WTC11 (cell line): ENCODE measurements around the gene MYRF. TPM values are rescaled to one million over a fixed set of nuclear protein-coding genes. Genes with fewer than 3 reads are reported as not detected.
A peak's percentile ranks its signal among the peaks of the same experiment; 100 is the strongest.

Source experiments
- ATAC-seq: fragments of 200-7000 bp; cut with Tn5 transposase; 2 replicates; pipeline ENCODE4 v1.10.0; 2021; ENCODE audit warnings: mild to moderate bottlenecking, moderate library complexity
- CTCF ChIA-PET: fragments of 300-600 bp; sonication (Branson Sonifier 250); formaldehyde crosslinking; loops from one replicate; lab custom pipeline; 2021; ENCODE audit warnings: antibody characterized with exemption; lab: Charles Lee
- POLR2A ChIA-PET: fragments of 350-600 bp; sonication (Branson Sonifier 250); formaldehyde crosslinking; loops from one replicate; lab custom pipeline; 2021; ENCODE audit warnings: antibody characterized with exemption; lab: Charles Lee
- DNase-seq: peaks from one replicate; pipeline ENCODE4 v3.0.0; 2021; ENCODE audit warnings: low spot score
- H3K27ac Mint-ChIP-seq: 2 replicates; pipeline ENCODE4 v1.8.0; 2021; ENCODE audit warnings: mixed read lengths
- H3K27me3 Mint-ChIP-seq: 2 replicates; pipeline ENCODE4 v1.8.0; 2021; ENCODE audit warnings: low read depth, mild to moderate bottlenecking, moderate library complexity, mixed read lengths
- H3K36me3 Mint-ChIP-seq: 2 replicates; pipeline ENCODE4 v1.8.0; 2021; ENCODE audit warnings: mixed read lengths
- H3K4me1 Mint-ChIP-seq: 2 replicates; pipeline ENCODE4 v1.8.0; 2022; ENCODE audit warnings: mixed read lengths
- H3K4me3 Mint-ChIP-seq: 2 replicates; pipeline ENCODE4 v1.8.0; 2021; ENCODE audit warnings: mild to moderate bottlenecking, moderate library complexity, mixed read lengths
- H3K9me3 Mint-ChIP-seq: 2 replicates; pipeline ENCODE4 v1.8.0; 2021; ENCODE audit warnings: mixed read lengths
- ATF2 ChIP-seq: sonication (generic); formaldehyde crosslinking; IDR thresholded peaks from 2 replicates; pipeline ENCODE4 v1.8.1; 2022; ENCODE audit warnings: low read depth, missing genetic modification reagents, borderline replicate concordance
- CBFB ChIP-seq: sonication (generic); formaldehyde crosslinking; IDR thresholded peaks from 2 replicates; pipeline ENCODE4 v1.8.1; 2022; ENCODE audit warnings: mild to moderate bottlenecking, low read depth, missing genetic modification reagents
- CREM ChIP-seq: sonication (generic); formaldehyde crosslinking; IDR thresholded peaks from 2 replicates; pipeline ENCODE4 v1.8.1; 2022; ENCODE audit warnings: mild to moderate bottlenecking, missing genetic modification reagents, moderate library complexity
- E2F4 ChIP-seq: sonication (generic); formaldehyde crosslinking; IDR thresholded peaks from 2 replicates; pipeline ENCODE4 v1.8.1; 2022; ENCODE audit warnings: low read depth, mild to moderate bottlenecking, moderate library complexity, missing genetic modification reagents, borderline replicate concordance
- ETV6 ChIP-seq: sonication (generic); formaldehyde crosslinking; IDR thresholded peaks from 2 replicates; pipeline ENCODE4 v1.8.1; 2022; ENCODE audit warnings: mild to moderate bottlenecking, missing genetic modification reagents
- FOXJ3 ChIP-seq: sonication (generic); formaldehyde crosslinking; IDR thresholded peaks from 2 replicates; pipeline ENCODE4 v1.9.0; 2021; ENCODE audit warnings: missing genetic modification reagents, mild to moderate bottlenecking, borderline replicate concordance
- FOXK1 ChIP-seq: sonication (generic); formaldehyde crosslinking; IDR thresholded peaks from 2 replicates; pipeline ENCODE4 v1.8.0; 2022; ENCODE audit warnings: mild to moderate bottlenecking, moderate library complexity, missing genetic modification reagents
- GABPB1 ChIP-seq: sonication (generic); formaldehyde crosslinking; IDR thresholded peaks from 2 replicates; pipeline ENCODE4 v1.8.1; 2023; ENCODE audit warnings: mild to moderate bottlenecking, missing genetic modification reagents
- GRHL2 ChIP-seq: fragments of 250-450 bp; sonication (Bioruptor Pico); IDR thresholded peaks from 2 replicates; pipeline ENCODE4 v1.8.0; 2022; ENCODE audit warnings: mild to moderate bottlenecking, moderate library complexity; ENCODE audit not compliant: insufficient replicate concordance, severe bottlenecking
- GTF2I ChIP-seq: fragments of 250-450 bp; sonication (Bioruptor Pico); conservative IDR thresholded peaks from 2 replicates; pipeline ENCODE4 v1.4.0; 2021; ENCODE audit warnings: mild to moderate bottlenecking
- HMGA2 ChIP-seq: fragments of 250-450 bp; sonication (Bioruptor Pico); IDR thresholded peaks from 2 replicates; pipeline ENCODE4 v1.4.0; 2021; ENCODE audit warnings: mild to moderate bottlenecking, moderate library complexity
- IRF2 ChIP-seq: sonication (generic); formaldehyde crosslinking; IDR thresholded peaks from 2 replicates; pipeline ENCODE4 v1.8.0; 2022; ENCODE audit warnings: low read depth, missing genetic modification reagents, borderline replicate concordance
- MXD4 ChIP-seq: fragments of 250-450 bp; sonication (Bioruptor Pico); IDR thresholded peaks from 2 replicates; pipeline ENCODE4 v1.8.0; 2021; ENCODE audit warnings: mild to moderate bottlenecking, moderate library complexity, borderline replicate concordance
- NR3C1 ChIP-seq: sonication (generic); formaldehyde crosslinking; conservative IDR thresholded peaks from 2 replicates; pipeline ENCODE4 v1.8.1; 2023; ENCODE audit warnings: low read depth, mild to moderate bottlenecking, missing genetic modification reagents
- PRDM15 ChIP-seq: sonication (generic); formaldehyde crosslinking; IDR thresholded peaks from 2 replicates; pipeline ENCODE4 v1.8.0; 2022; ENCODE audit warnings: missing genetic modification reagents
- RORB ChIP-seq: fragments of 250-450 bp; sonication (Bioruptor Pico); IDR thresholded peaks from 2 replicates; pipeline ENCODE4 v1.9.0; 2021; ENCODE audit warnings: mild to moderate bottlenecking
- SOX15 ChIP-seq: fragments of 250-450 bp; sonication (Bioruptor Pico); IDR thresholded peaks from 2 replicates; pipeline ENCODE4 v1.9.0; 2021; ENCODE audit warnings: mild to moderate bottlenecking
- SP1 ChIP-seq: sonication (generic); formaldehyde crosslinking; conservative IDR thresholded peaks from 2 replicates; pipeline ENCODE4 v1.8.1; 2022; ENCODE audit warnings: missing genetic modification reagents
- STAT6 ChIP-seq: sonication (generic); formaldehyde crosslinking; conservative IDR thresholded peaks from 2 replicates; pipeline ENCODE4 v1.8.1; 2023; ENCODE audit warnings: mild to moderate bottlenecking, low read depth, missing genetic modification reagents, moderate library complexity
- TCF7 ChIP-seq: sonication (generic); formaldehyde crosslinking; IDR thresholded peaks from 2 replicates; pipeline ENCODE4 v1.8.0; 2022; ENCODE audit warnings: mild to moderate bottlenecking, low read depth, missing genetic modification reagents, moderate library complexity
- TEAD1 ChIP-seq: sonication (generic); formaldehyde crosslinking; IDR thresholded peaks from 2 replicates; pipeline ENCODE4 v1.8.0; 2022; ENCODE audit warnings: mild to moderate bottlenecking, missing genetic modification reagents
- TP53 ChIP-seq: sonication (generic); formaldehyde crosslinking; IDR thresholded peaks from 2 replicates; pipeline ENCODE4 v1.8.1; 2023; ENCODE audit warnings: mild to moderate bottlenecking, missing genetic modification reagents
- USF1 ChIP-seq: sonication (generic); formaldehyde crosslinking; IDR thresholded peaks from 2 replicates; pipeline ENCODE4 v1.8.0; 2022; ENCODE audit warnings: mild to moderate bottlenecking, missing genetic modification reagents
- ZNF219 ChIP-seq: sonication (generic); formaldehyde crosslinking; IDR thresholded peaks from 2 replicates; pipeline ENCODE4 v1.8.0; 2023; ENCODE audit warnings: missing genetic modification reagents, mild to moderate bottlenecking, borderline replicate concordance
- ZNF263 ChIP-seq: sonication (generic); formaldehyde crosslinking; IDR thresholded peaks from 2 replicates; pipeline ENCODE4 v1.8.1; 2022; ENCODE audit warnings: low read depth, mild to moderate bottlenecking, moderate library complexity, missing genetic modification reagents
- ZNF416 ChIP-seq: fragments of 250-450 bp; sonication (Bioruptor Pico); IDR thresholded peaks from 2 replicates; pipeline ENCODE4 v1.9.0; 2021; ENCODE audit warnings: mild to moderate bottlenecking, inconsistent platforms
- ZNF423 ChIP-seq: fragments of 250-450 bp; sonication (Bioruptor Pico); IDR thresholded peaks from 2 replicates; pipeline ENCODE4 v2.1.2; 2022; ENCODE audit warnings: mild to moderate bottlenecking, moderate library complexity
- total RNA-seq: library from RNA; stranded (reverse); gene quantifications from 3 replicates; pipeline ENCODE4 v1.2.3, GENCODE V29; 2021

Gene MYRF
- total RNA-seq, 1 experiment from 2014 or later = 5.9 TPM

- POLR2A ChIA-PET = interaction anchor here (0.8 to 3.2 kb wide), 7 partner anchors 13 to 300 kb away, joined by 3 to 66 read pairs (median 5); partner anchors contain the start of genes FADS2, FEN1 and TMEM258
- no peaks in the 10 kb centered on the region; the same call in 1 of the 2 replicates for H3K27me3 Mint-ChIP-seq
- CTCF ChIA-PET = interaction anchor here (0.5 to 5.8 kb wide), 15 partner anchors 11 to 559 kb away, joined by 3 to 64 read pairs (median 10); partner anchors contain the start of genes FADS2, FEN1 and TMEM258
- H3K4me1 Mint-ChIP-seq = peaks cover 23% of the 10 kb centered on the region
- peaks cover 4% of the 10 kb centered on the region; the same call in 1 of the 2 replicates for H3K9me3 Mint-ChIP-seq
- ATAC-seq (peak; percentile 32), DNase-seq (peak; percentile 90)
- H3K27ac Mint-ChIP-seq = peak within 1 kb of the TSS; percentile 99
- peak within 1 kb of the TSS; percentile 94 for H3K4me3 Mint-ChIP-seq
- H3K36me3 Mint-ChIP-seq = peaks cover 27% of the 10 kb centered on the region
- TF ChIP-seq STAT6 (CRISPR knock-in tag) (no peak), NR3C1 (CRISPR knock-in tag) (no peak), E2F4 (CRISPR knock-in tag) (peak; percentile 45; the same call in 1 of the 2 replicates), ZNF219 (CRISPR knock-in tag) (peak; percentile 46; the same call in 1 of the 2 replicates), GABPB1 (peak; percentile 83), GTF2I (CRISPR knock-in tag) (no peak), HMGA2 (CRISPR knock-in tag) (no peak), PRDM15 (peak; percentile 89), SOX15 (CRISPR knock-in tag) (no peak), FOXK1 (CRISPR knock-in tag) (peak; percentile 45), ETV6 (peak; percentile 81), IRF2 (CRISPR knock-in tag) (no peak), GRHL2 (CRISPR knock-in tag) (no peak), TP53 (peak; percentile 90; the same call in 1 of the 2 replicates), USF1 (peak; percentile 55; the same call in 1 of the 2 replicates), MXD4 (no peak), TEAD1 (CRISPR knock-in tag) (0 out of 2 replicates have a peak, but pooled peaks have one; percentile 8), ZNF423 (CRISPR knock-in tag) (peak; percentile 94), RORB (CRISPR knock-in tag) (no peak), CBFB (CRISPR knock-in tag) (0 out of 2 replicates have a peak, but pooled peaks have one; percentile 76), TCF7 (CRISPR knock-in tag) (no peak), SP1 (peak; percentile 37; the same call in 1 of the 2 replicates), ATF2 (no peak), ZNF263 (CRISPR knock-in tag) (no peak), ZNF416 (no peak), CREM (CRISPR knock-in tag) (0 out of 2 replicates have a peak, but pooled peaks have one; percentile 12), FOXJ3 (CRISPR knock-in tag) (no peak)
Observed at GRCh38 chr11:61816736-61817455, 64.5 kb downstream of the MYRF start, which contains the start of gene FADS1. FADS1 (minus strand) TSS chr11:61817003; CDS start chr11:61816929, 74 bp downstream.
